Peyer's patch (tissue), 4 donors: Measurements from ENCODE around the gene TTC9C.

Experiments
- CTCF ChIP-seq, 6 experiments: fragments of 450-650 bp in 4 of 6; fragments of 200-600 bp in 2 of 6; sonication (generic) in 1 of 6; IDR thresholded peaks; one replicate each; pipeline ENCODE4 v1.5.1; 2017 to 2019; ENCODE audit warnings: antibody characterized with exemption in 6 of 6, mild to moderate bottlenecking in 3 of 6, moderate library complexity in 1 of 6
- POLR2A ChIP-seq, 2 donors: fragments of 450-650 bp; IDR thresholded peaks; one replicate each; pipeline ENCODE4 v1.5.1; 2017; ENCODE audit warnings: antibody characterized with exemption in 2 of 2, mild to moderate bottlenecking in 2 of 2, moderate library complexity in 2 of 2

- TF ChIP-seq CTCF (IDR thresholded peaks at IDR 0.05) (peak in 4 of 6 experiments; percentile 2 to 47 (median 42)), POLR2A (IDR thresholded peaks at IDR 0.05) (peak; percentile 64 to 85)
Observed at GRCh38 chr11:62753736-62754603, 25.7 kb downstream of the TTC9C start, which contains the start of gene ZBTB3.
